Peyer's patch (tissue), 4 donors: ENCODE results near the gene NOTCH3.

ENCODE experiments used
- CTCF ChIP-seq, 6 experiments: fragments of 450-650 bp in 4 of 6; fragments of 200-600 bp in 2 of 6; sonication (generic) in 1 of 6; IDR thresholded peaks; one replicate each; pipeline ENCODE4 v1.5.1; 2017 to 2019; ENCODE audit warnings: antibody characterized with exemption in 6 of 6, mild to moderate bottlenecking in 3 of 6, moderate library complexity in 1 of 6
- POLR2A ChIP-seq, 2 donors: fragments of 450-650 bp; IDR thresholded peaks; one replicate each; pipeline ENCODE4 v1.5.1; 2017; ENCODE audit warnings: antibody characterized with exemption in 2 of 2, mild to moderate bottlenecking in 2 of 2, moderate library complexity in 2 of 2

GRCh38 chr19:15248106-15248505 is 47.3 kb upstream of the NOTCH3 start:
- TF ChIP-seq CTCF (IDR thresholded peaks at IDR 0.05) (no peak), POLR2A (IDR thresholded peaks at IDR 0.05) (no peak)
